ENCODE results near the gene ADAT2. TPM values are rescaled to one million over a fixed set of nuclear protein-coding genes. Genes with fewer than 3 reads are reported as not detected.

The ADAT2 gene
- total and polyA plus RNA-seq, 2 experiments from 2014 or later = 3.1 to 3.4 TPM

DNA sequence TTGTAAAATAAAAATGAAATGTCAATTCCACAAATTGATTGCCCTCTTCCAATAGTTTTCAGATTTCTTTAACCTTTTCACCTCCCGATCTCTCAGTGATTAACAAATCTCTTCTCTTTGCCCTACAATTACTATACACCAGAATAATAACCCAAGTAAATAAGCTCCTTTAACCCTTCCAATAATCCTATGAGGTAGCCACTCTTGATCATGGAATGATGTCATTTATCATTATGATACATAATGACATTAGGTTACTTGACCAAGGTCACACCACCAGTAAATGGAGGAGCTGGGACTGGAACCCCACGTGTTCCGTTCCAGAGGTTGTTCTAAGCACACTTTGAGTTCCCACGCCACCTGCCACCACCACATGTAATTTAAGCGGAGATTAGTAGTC is 54.8 kb downstream of the ADAT2 start:
- no peak for DNase-seq (ENCODE audit: low spot score)
- Histone ChIP-seq H3K4me2 (no peak overlapping the region), H4K20me1 (ENCODE audit: insufficient read depth, poor library complexity, severe bottlenecking) (no peaks in the 10 kb centered on the region), H3K27me3 (no peaks in the 10 kb centered on the region), H3K27ac (no peak overlapping the region), H3K4me3 (no peak overlapping the region), H2AFZ (no peak overlapping the region), H3K36me3 (replicated peaks; ENCODE audit: insufficient read depth, low read depth) (no peaks in the 10 kb centered on the region), H3K79me2 (no peaks in the 10 kb centered on the region), H3K9me3 (ENCODE audit: low read depth) (no peaks in the 10 kb centered on the region), H3K4me1 (ENCODE audit: insufficient read depth) (peaks cover 15% of the 10 kb centered on the region), H3K9me2 (replicated peaks; ENCODE audit: insufficient read depth) (no peaks in the 10 kb centered on the region)
- WGBS (ENCODE audit: low lambda C conversion rate, missing lambda C conversion rate) = 97% methylated on average over 5 of the region's 5 CpGs
- TF ChIP-seq EZH2 (IDR thresholded peaks at IDR 0.05; ENCODE audit: borderline replicate concordance) = no peak
- no peak for TF ChIP-seq EZH2phosphoT487 (IDR thresholded peaks at IDR 0.05; ENCODE audit: low read depth, severe bottlenecking, unreplicated experiment)
- TF ChIP-seq CTCF (IDR thresholded peaks at IDR 0.05; ENCODE audit: poor library complexity) = no peak

DNA sequence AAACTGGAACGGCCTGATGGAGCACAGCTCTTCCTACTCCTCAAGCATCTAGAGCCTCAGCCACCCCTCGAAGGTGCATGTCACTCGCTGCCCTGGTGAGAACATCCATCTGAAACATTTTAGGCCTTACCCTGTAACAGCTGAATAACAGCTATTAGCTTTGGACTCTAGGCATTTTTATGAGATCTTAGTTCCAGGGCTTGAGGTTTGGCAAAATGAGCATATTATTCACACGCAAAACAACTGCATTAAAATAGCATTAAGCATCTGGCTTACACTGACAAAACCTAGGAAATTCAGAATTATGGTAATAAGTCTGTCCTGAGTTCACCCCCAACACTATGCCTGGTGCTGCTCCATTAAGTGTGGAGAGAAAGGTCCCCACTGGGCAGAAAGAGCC is 56.1 kb downstream of the ADAT2 start:
- H3K27ac ChIP-seq = no peak overlapping the region
- no peak overlapping the region for H3K4me3 ChIP-seq
- H2AFZ ChIP-seq = no peak overlapping the region
- H3K27me3 ChIP-seq = no peaks in the 10 kb centered on the region
- no peak for DNase-seq (ENCODE audit: low spot score)
- H3K9me3 ChIP-seq (ENCODE audit: low read depth) = no peaks in the 10 kb centered on the region
- no peaks in the 10 kb centered on the region for H3K9me2 ChIP-seq (replicated peaks; ENCODE audit: insufficient read depth)
- H4K20me1 ChIP-seq (ENCODE audit: insufficient read depth, poor library complexity, severe bottlenecking) = no peaks in the 10 kb centered on the region
- H3K4me1 ChIP-seq (ENCODE audit: insufficient read depth) = peaks cover 15% of the 10 kb centered on the region
- WGBS (ENCODE audit: low lambda C conversion rate, missing lambda C conversion rate) = 89% methylated on average over 4 of the region's 4 CpGs
- H3K4me2 ChIP-seq = no peak overlapping the region
- H3K79me2 ChIP-seq = no peaks in the 10 kb centered on the region
- no peaks in the 10 kb centered on the region for H3K36me3 ChIP-seq (replicated peaks; ENCODE audit: insufficient read depth, low read depth)
- no peak for TF ChIP-seq EZH2phosphoT487 (IDR thresholded peaks at IDR 0.05; ENCODE audit: low read depth, severe bottlenecking, unreplicated experiment)
- no peak for TF ChIP-seq CTCF (IDR thresholded peaks at IDR 0.05; ENCODE audit: poor library complexity)
- TF ChIP-seq EZH2 (IDR thresholded peaks at IDR 0.05; ENCODE audit: borderline replicate concordance) = no peak

GRCh38 chr6:143390278-143390677 is 60.2 kb downstream of the ADAT2 start:
- H4K20me1 ChIP-seq (ENCODE audit: insufficient read depth, poor library complexity, severe bottlenecking) = no peaks in the 10 kb centered on the region
- H3K4me3 ChIP-seq = no peak overlapping the region
- no peaks in the 10 kb centered on the region for H3K4me1 ChIP-seq (ENCODE audit: insufficient read depth)
- no peaks in the 10 kb centered on the region for H3K27me3 ChIP-seq
- no peak overlapping the region for H3K4me2 ChIP-seq
- no peaks in the 10 kb centered on the region for H3K79me2 ChIP-seq
- 91% methylated on average over 3 of the region's 3 CpGs for WGBS (ENCODE audit: low lambda C conversion rate, missing lambda C conversion rate)
- no peaks in the 10 kb centered on the region for H3K9me3 ChIP-seq (ENCODE audit: low read depth)
- no peak overlapping the region for H3K27ac ChIP-seq
- no peak for TF ChIP-seq EZH2phosphoT487 (IDR thresholded peaks at IDR 0.05; ENCODE audit: low read depth, severe bottlenecking, unreplicated experiment)
- TF ChIP-seq CTCF (IDR thresholded peaks at IDR 0.05; ENCODE audit: poor library complexity) = no peak
- TF ChIP-seq EZH2 (IDR thresholded peaks at IDR 0.05; ENCODE audit: borderline replicate concordance) = no peak
- no peak overlapping the region for H2AFZ ChIP-seq
- DNase-seq (ENCODE audit: low spot score) = no peak
- H3K36me3 ChIP-seq (replicated peaks; ENCODE audit: insufficient read depth, low read depth) = no peaks in the 10 kb centered on the region
- no peaks in the 10 kb centered on the region for H3K9me2 ChIP-seq (replicated peaks; ENCODE audit: insufficient read depth)

- H3K4me2 ChIP-seq = no peak overlapping the region
- TF ChIP-seq CTCF (IDR thresholded peaks at IDR 0.05; ENCODE audit: poor library complexity) = no peak
- TF ChIP-seq EZH2phosphoT487 (IDR thresholded peaks at IDR 0.05; ENCODE audit: low read depth, severe bottlenecking, unreplicated experiment) = no peak
- TF ChIP-seq EZH2 (IDR thresholded peaks at IDR 0.05; ENCODE audit: borderline replicate concordance) = no peak
- H3K9me2 ChIP-seq (replicated peaks; ENCODE audit: insufficient read depth) = no peaks in the 10 kb centered on the region
- no peaks in the 10 kb centered on the region for H3K36me3 ChIP-seq (replicated peaks; ENCODE audit: insufficient read depth, low read depth)
- no peaks in the 10 kb centered on the region for H3K79me2 ChIP-seq
- no peak overlapping the region for H2AFZ ChIP-seq
- WGBS (ENCODE audit: low lambda C conversion rate, missing lambda C conversion rate) = 86% methylated on average over 2 of the region's 2 CpGs
- H3K27me3 ChIP-seq = no peaks in the 10 kb centered on the region
- no peak for DNase-seq (ENCODE audit: low spot score)
- no peak overlapping the region for H3K4me3 ChIP-seq
- H3K9me3 ChIP-seq (ENCODE audit: low read depth) = no peaks in the 10 kb centered on the region
- no peak overlapping the region for H3K27ac ChIP-seq
- H4K20me1 ChIP-seq (ENCODE audit: insufficient read depth, poor library complexity, severe bottlenecking) = no peaks in the 10 kb centered on the region
- H3K4me1 ChIP-seq (ENCODE audit: insufficient read depth) = no peaks in the 10 kb centered on the region
These were observed 64.9 kb downstream of the ADAT2 start for GRCh38 chr6:143385636-143386035.
